MM.1S (cell line): ENCODE measurements around the gene ADCY2.

Experiments used
- DNase-seq: peaks from one replicate; pipeline ENCODE4 v3.0.0-alpha.2; 2015
- H2AFZ ChIP-seq: fragments of 300-600 bp; sonication (generic); 2 replicates; pipeline ENCODE4 v1.6.0; 2016; ENCODE audit warnings: antibody characterized with exemption, low read length
- H3F3A ChIP-seq: fragments of 300-600 bp; sonication (generic); 2 replicates; pipeline ENCODE4 v1.6.1; 2016; ENCODE audit warnings: mild to moderate bottlenecking, antibody characterized with exemption, low read length, moderate library complexity, mixed read lengths; ENCODE audit not compliant: insufficient read depth
- H3K27ac ChIP-seq: fragments of 300-600 bp; sonication (generic); 2 replicates; pipeline ENCODE4 v1.5.1; 2016; ENCODE audit warnings: mild to moderate bottlenecking, low read length
- H3K27me3 ChIP-seq: fragments of 300-600 bp; sonication (generic); replicated peaks from 2 replicates; pipeline ENCODE4 v1.6.0; 2016; ENCODE audit warnings: low read length; ENCODE audit not compliant: insufficient read depth
- H3K36me3 ChIP-seq: fragments of 300-600 bp; sonication (generic); replicated peaks from 2 replicates; pipeline ENCODE4 v1.6.1; 2016; ENCODE audit warnings: mild to moderate bottlenecking, low read length, mixed read lengths; ENCODE audit not compliant: insufficient read depth
- H3K4me1 ChIP-seq: fragments of 300-600 bp; sonication (generic); 2 replicates; pipeline ENCODE4 v1.6.1; 2016; ENCODE audit warnings: low read length, mixed read lengths
- H3K4me2 ChIP-seq: fragments of 300-600 bp; sonication (generic); 2 replicates; pipeline ENCODE4 v1.6.0; 2016; ENCODE audit warnings: low read depth, low read length
- H3K4me3 ChIP-seq: fragments of 300-600 bp; sonication (generic); 2 replicates; pipeline ENCODE4 v1.5.1; 2016; ENCODE audit warnings: low read length, mixed read lengths
- H3K79me2 ChIP-seq: fragments of 300-600 bp; sonication (generic); 2 replicates; pipeline ENCODE4 v1.6.1; 2016; ENCODE audit warnings: mixed run types, low read length, mixed read lengths
- H3K9ac ChIP-seq: fragments of 300-600 bp; sonication (generic); 2 replicates; pipeline ENCODE4 v1.6.1; 2016; ENCODE audit warnings: low read length, mixed read lengths
- H3K9me2 ChIP-seq: fragments of 300-600 bp; sonication (generic); replicated peaks from 2 replicates; pipeline ENCODE4 v1.6.1; 2016; ENCODE audit warnings: mild to moderate bottlenecking, low read length, mixed read lengths; ENCODE audit not compliant: insufficient read depth
- H3K9me3 ChIP-seq: fragments of 300-600 bp; sonication (generic); replicated peaks from 2 replicates; pipeline ENCODE4 v1.6.1; 2016; ENCODE audit warnings: mild to moderate bottlenecking, low read length, mixed read lengths; ENCODE audit not compliant: insufficient read depth
- H4K20me1 ChIP-seq: fragments of 300-600 bp; sonication (generic); 2 replicates; pipeline ENCODE4 v1.6.1; 2016; ENCODE audit warnings: mild to moderate bottlenecking, low read length, moderate library complexity, mixed read lengths; ENCODE audit not compliant: insufficient read depth
- CTCF ChIP-seq: fragments of 300-600 bp; sonication (generic); IDR thresholded peaks from 2 replicates; pipeline ENCODE4 v1.5.1; 2016; ENCODE audit warnings: antibody characterized with exemption, low read length, mixed read lengths
- EZH2 ChIP-seq: fragments of 300-600 bp; sonication (generic); optimal IDR thresholded peaks from 2 replicates; pipeline ENCODE3; 2017; ENCODE audit warnings: low read depth, mild to moderate bottlenecking, antibody characterized with exemption, low read length, mixed read lengths
- EZH2phosphoT487 ChIP-seq: fragments of 300-600 bp; sonication (generic); IDR thresholded peaks from 2 replicates; pipeline ENCODE4 v1.6.1; 2018; ENCODE audit warnings: antibody characterized with exemption, low read length

The ADCY2 gene

DNA sequence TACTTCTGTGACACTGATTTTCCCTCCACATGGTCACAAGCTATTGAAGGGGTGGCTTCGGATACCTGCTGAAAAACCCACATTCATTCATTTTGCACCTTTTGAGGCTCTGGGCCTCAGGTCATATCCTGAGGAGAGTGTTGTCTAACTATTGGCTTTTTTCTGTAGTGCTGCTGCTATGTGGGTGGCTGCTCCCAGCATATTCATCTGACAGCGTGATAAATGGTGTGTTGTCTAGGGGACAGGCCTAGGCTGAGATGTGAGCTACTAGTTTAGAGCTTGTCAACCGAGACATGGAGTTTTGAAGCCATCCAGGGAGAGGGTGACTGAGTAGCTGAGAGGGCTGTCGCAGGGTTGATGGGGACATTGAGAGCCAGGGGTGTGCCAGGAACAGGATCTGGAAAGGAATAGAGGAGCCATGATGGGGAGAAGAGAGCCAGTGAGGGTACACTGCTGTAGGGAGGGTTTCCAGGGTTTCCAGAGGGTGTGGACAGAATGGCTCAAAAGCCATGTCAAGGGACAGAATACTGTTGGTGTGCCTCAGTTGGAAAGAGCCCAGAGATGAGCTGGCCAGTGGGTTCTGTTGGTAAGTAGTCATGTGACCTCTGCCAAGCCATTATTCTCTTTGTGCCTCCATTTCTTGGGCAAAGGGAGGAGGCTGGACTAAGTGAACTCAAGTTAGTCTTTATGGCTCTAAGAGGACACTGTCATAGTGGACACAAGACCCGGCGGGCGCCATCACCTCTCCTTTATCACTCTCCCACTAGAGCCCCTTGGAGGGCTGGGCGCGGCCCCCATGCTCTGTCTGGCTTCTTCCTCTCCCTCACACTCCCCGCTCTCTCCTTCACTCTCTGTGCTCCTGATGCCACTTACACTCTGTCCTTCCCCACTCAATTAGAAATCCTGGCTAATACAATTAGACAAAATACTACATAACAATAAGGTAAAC, 19.9 kb downstream of the ADCY2 start:
- no peak for DNase-seq
- Histone ChIP-seq H3K4me3 (no peak overlapping the region), H3K9me2 (no peaks in the 10 kb centered on the region), H2AFZ (no peak overlapping the region), H3K27ac (no peak overlapping the region), H3K4me1 (no peaks in the 10 kb centered on the region), H4K20me1 (no peaks in the 10 kb centered on the region), H3K36me3 (no peaks in the 10 kb centered on the region), H3K27me3 (no peaks in the 10 kb centered on the region), H3K79me2 (no peaks in the 10 kb centered on the region), H3K9me3 (no peaks in the 10 kb centered on the region), H3K9ac (no peak overlapping the region), H3K4me2 (no peak overlapping the region), H3F3A (no peaks in the 10 kb centered on the region)
- TF ChIP-seq EZH2 (no peak), EZH2phosphoT487 (no peak), CTCF (no peak)

- no peak overlapping the region for H3K9ac ChIP-seq
- H2AFZ ChIP-seq = no peak overlapping the region
- H3K9me3 ChIP-seq = no peaks in the 10 kb centered on the region
- H3K9me2 ChIP-seq = no peaks in the 10 kb centered on the region
- no peak overlapping the region for H3K4me3 ChIP-seq
- TF ChIP-seq EZH2 (no peak), CTCF (no peak)
- no peaks in the 10 kb centered on the region for H3K36me3 ChIP-seq
- H3K27me3 ChIP-seq = no peaks in the 10 kb centered on the region
- no peak overlapping the region for H3K27ac ChIP-seq
- H3K79me2 ChIP-seq = no peaks in the 10 kb centered on the region
- H3K4me2 ChIP-seq = no peak overlapping the region
- no peaks in the 10 kb centered on the region for H3F3A ChIP-seq
- no peaks in the 10 kb centered on the region for H3K4me1 ChIP-seq
- DNase-seq = no peak
- H4K20me1 ChIP-seq = no peaks in the 10 kb centered on the region
Measured at GRCh38 chr5:7418276-7418675, 22.3 kb downstream of the ADCY2 start.

DNA sequence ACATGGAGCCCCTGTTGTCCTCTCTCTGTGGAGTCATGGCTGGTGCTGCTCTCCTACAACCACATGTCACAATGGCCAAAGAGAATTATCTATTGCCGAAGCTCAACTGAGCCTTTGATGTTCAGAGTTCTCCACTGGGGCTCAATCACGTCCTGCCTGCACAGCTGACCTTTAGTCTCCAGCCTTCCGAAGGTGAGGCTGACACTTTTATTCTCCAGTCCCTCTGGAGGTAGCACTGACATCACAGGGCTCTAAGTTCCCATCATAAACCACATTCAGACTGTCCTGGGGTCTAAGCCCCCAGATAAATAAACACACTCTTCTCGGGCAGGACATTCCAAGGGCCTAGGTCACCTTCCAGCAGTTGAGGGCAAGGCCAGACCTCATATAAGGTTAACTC, 23.4 kb downstream of the ADCY2 start:
- DNase-seq = no peak
- no peaks in the 10 kb centered on the region for H4K20me1 ChIP-seq
- H3K9me2 ChIP-seq = no peaks in the 10 kb centered on the region
- H2AFZ ChIP-seq = no peak overlapping the region
- H3K79me2 ChIP-seq = no peaks in the 10 kb centered on the region
- H3K4me1 ChIP-seq = no peaks in the 10 kb centered on the region
- H3F3A ChIP-seq = no peaks in the 10 kb centered on the region
- H3K4me2 ChIP-seq = no peak overlapping the region
- no peak overlapping the region for H3K27ac ChIP-seq
- no peak for TF ChIP-seq EZH2
- no peak for TF ChIP-seq EZH2phosphoT487
- no peak for TF ChIP-seq CTCF
- H3K9me3 ChIP-seq = no peaks in the 10 kb centered on the region
- no peak overlapping the region for H3K4me3 ChIP-seq
- H3K27me3 ChIP-seq = no peaks in the 10 kb centered on the region
- no peaks in the 10 kb centered on the region for H3K36me3 ChIP-seq
- H3K9ac ChIP-seq = no peak overlapping the region
